PC-9 (cell line): ENCODE measurements around the gene LAMA2. TPM values are rescaled to one million over a fixed set of nuclear protein-coding genes. Genes with fewer than 3 reads are reported as not detected.

ENCODE experiments used
- BruUV-seq: library from RNA; stranded (reverse); fragments of 400-500 nt; replicated peaks from 2 replicates; lab custom pipeline; 2021; lab: Mats Ljungman, UMichigan
- CTCF ChIA-PET: fragments of 300-600 bp; sonication (Branson Sonifier 250); formaldehyde crosslinking; loops from one replicate; lab custom pipeline; 2022; ENCODE audit warnings: antibody characterized with exemption; lab: Charles Lee
- POLR2A ChIA-PET: fragments of 300-600 bp; sonication (Branson Sonifier 250); formaldehyde crosslinking; loops from one replicate; lab custom pipeline; 2022; ENCODE audit warnings: antibody characterized with exemption; ENCODE audit not compliant: unreplicated experiment; lab: Charles Lee
- DNase-seq, 2 experiments: peaks; one replicate each; pipeline versions ENCODE4 v3.0.0 to v3.0.0-alpha.2; 2015 to 2022; ENCODE audit warnings: mixed read lengths in 1 of 2
- H2AFZ ChIP-seq: fragments of 200-600 bp; sonication (generic); 2 replicates; pipeline ENCODE4 v1.8.1; 2017; ENCODE audit warnings: antibody characterized with exemption
- H3F3A ChIP-seq: fragments of 200-600 bp; sonication (generic); 2 replicates; pipeline ENCODE4 v1.8.1; 2017; ENCODE audit warnings: antibody characterized with exemption, mild to moderate bottlenecking, low read depth; ENCODE audit not compliant: insufficient read depth
- H3K27ac ChIP-seq: fragments of 200-600 bp; sonication (generic); 2 replicates; pipeline ENCODE4 v1.6.1; 2016; ENCODE audit warnings: mixed run types
- H3K27me3 ChIP-seq: fragments of 200-600 bp; sonication (generic); 2 replicates; pipeline ENCODE4 v1.6.1; 2016; ENCODE audit warnings: low read depth, mixed run types; ENCODE audit not compliant: insufficient read depth
- H3K36me3 ChIP-seq: fragments of 200-600 bp; sonication (generic); 2 replicates; pipeline ENCODE4 v1.6.1; 2016; ENCODE audit warnings: low read depth, mixed run types
- H3K4me1 ChIP-seq: fragments of 200-600 bp; sonication (generic); replicated peaks from 2 replicates; pipeline ENCODE4 v1.6.1; 2016; ENCODE audit warnings: mixed run types; ENCODE audit not compliant: insufficient read depth
- H3K4me2 ChIP-seq: fragments of 200-600 bp; sonication (generic); 2 replicates; pipeline ENCODE4 v1.6.1; 2017; ENCODE audit warnings: mixed run types
- H3K4me3 ChIP-seq: fragments of 200-600 bp; sonication (generic); 2 replicates; pipeline ENCODE4 v1.6.1; 2016; ENCODE audit warnings: mixed run types
- H3K79me2 ChIP-seq: fragments of 200-600 bp; sonication (generic); 2 replicates; pipeline ENCODE4 v1.6.1; 2017; ENCODE audit warnings: low read depth, mixed run types
- H3K9me2 ChIP-seq: fragments of 200-600 bp; sonication (generic); 2 replicates; pipeline ENCODE4 v1.8.1; 2017; ENCODE audit warnings: mild to moderate bottlenecking; ENCODE audit not compliant: insufficient read depth
- H3K9me3 ChIP-seq: fragments of 200-600 bp; sonication (generic); 2 replicates; pipeline ENCODE4 v1.8.1; 2016; ENCODE audit warnings: low read depth; ENCODE audit not compliant: insufficient read depth
- H4K20me1 ChIP-seq: fragments of 200-600 bp; sonication (generic); 2 replicates; pipeline ENCODE4 v1.8.1; 2017; ENCODE audit not compliant: insufficient read depth
- CTCF ChIP-seq: fragments of 200-600 bp; sonication (generic); conservative IDR thresholded peaks from 2 replicates; pipeline ENCODE4 v1.6.1; 2017; ENCODE audit warnings: mixed run types, antibody characterized with exemption, mild to moderate bottlenecking, moderate library complexity
- EZH2 ChIP-seq: fragments of 200-600 bp; sonication (generic); IDR thresholded peaks from 2 replicates; pipeline ENCODE4 v1.8.0; 2017; ENCODE audit warnings: antibody characterized with exemption, low read depth
- intact Hi-C: fragments of 100-400 bp; cut with micrococcal nuclease; formaldehyde crosslinking; loops from one replicate; pipeline ENCODE4 v1.10.0; 2022; ENCODE audit not compliant: unreplicated experiment
- total RNA-seq: library from RNA; stranded (reverse); gene quantifications from 2 replicates; pipeline ENCODE4 v1.2.3, GENCODE V29; 2021

The LAMA2 gene
- total RNA-seq, 1 experiment from 2014 or later, result 2.8 TPM

GRCh38 chr6:128914051-128914450 lies 31.1 kb downstream of the LAMA2 start:
- no TSS peak for BruUV-seq
- no peaks in the 10 kb centered on the region for H3K27me3 ChIP-seq
- ChIA-PET CTCF (no interaction called here), POLR2A (no interaction called here)
- no peak overlapping the region for H3K4me2 ChIP-seq
- TF ChIP-seq EZH2, result no peak
- no peak for TF ChIP-seq CTCF
- H4K20me1 ChIP-seq, result no peaks in the 10 kb centered on the region
- no peak for DNase-seq
- no peak overlapping the region for H3K27ac ChIP-seq
- no peaks in the 10 kb centered on the region for H3K36me3 ChIP-seq
- peaks cover 4% of the 10 kb centered on the region; the same call in 1 of the 2 replicates for H3K9me3 ChIP-seq
- no peak overlapping the region for H2AFZ ChIP-seq
- H3K4me1 ChIP-seq, result no peaks in the 10 kb centered on the region
- no peaks in the 10 kb centered on the region; the same call in 1 of the 2 replicates for H3K9me2 ChIP-seq
- no peaks in the 10 kb centered on the region for H3F3A ChIP-seq
- H3K79me2 ChIP-seq, result no peaks in the 10 kb centered on the region
- H3K4me3 ChIP-seq, result no peak overlapping the region
- intact Hi-C loops, result no loop called here

- POLR2A ChIA-PET, result no interaction called here
- no peak for TF ChIP-seq CTCF
- TF ChIP-seq EZH2, result no peak
- no TSS peak for BruUV-seq
- Histone ChIP-seq H3K4me3 (no peak overlapping the region), H3K27me3 (no peaks in the 10 kb centered on the region), H3K9me3 (no peaks in the 10 kb centered on the region), H3K9me2 (no peaks in the 10 kb centered on the region; the same call in 1 of the 2 replicates), H2AFZ (peak overlapping the region; percentile 29; the same call in 1 of the 2 replicates), H4K20me1 (no peaks in the 10 kb centered on the region), H3K4me1 (no peaks in the 10 kb centered on the region), H3K4me2 (no peak overlapping the region), H3K27ac (no peak overlapping the region), H3K79me2 (no peaks in the 10 kb centered on the region), H3K36me3 (no peaks in the 10 kb centered on the region), H3F3A (no peaks in the 10 kb centered on the region)
- CTCF ChIA-PET, result no interaction called here
- intact Hi-C loops, result no loop called here
- no peak for DNase-seq
Measured at GRCh38 chr6:128918886-128919285, 35.9 kb downstream of the LAMA2 start.

- H4K20me1 ChIP-seq, result no peaks in the 10 kb centered on the region
- H3K4me1 ChIP-seq, result no peaks in the 10 kb centered on the region
- ChIA-PET CTCF (no interaction called here), POLR2A (no interaction called here)
- intact Hi-C loops, result no loop called here
- BruUV-seq, result no TSS peak
- no peak for DNase-seq
- H3K4me3 ChIP-seq, result no peak overlapping the region
- H3K27ac ChIP-seq, result no peak overlapping the region
- no peaks in the 10 kb centered on the region for H3K9me3 ChIP-seq
- no peaks in the 10 kb centered on the region for H3K79me2 ChIP-seq
- no peak overlapping the region for H2AFZ ChIP-seq
- H3K27me3 ChIP-seq, result no peaks in the 10 kb centered on the region
- H3K4me2 ChIP-seq, result no peak overlapping the region
- H3F3A ChIP-seq, result no peaks in the 10 kb centered on the region
- no peaks in the 10 kb centered on the region for H3K36me3 ChIP-seq
- TF ChIP-seq CTCF (no peak), EZH2 (no peak)
- no peaks in the 10 kb centered on the region; the same call in 1 of the 2 replicates for H3K9me2 ChIP-seq
Measured at GRCh38 chr6:128919412-128920180, 36.7 kb downstream of the LAMA2 start.
